Activated CD4-positive, alpha-beta memory T cell treated with anti-CD3 and anti-CD28 coated beads for 36 hours (primary cell): ENCODE data around the gene FAM3D. TPM values are rescaled to one million over a fixed set of nuclear protein-coding genes. Genes with fewer than 3 reads are reported as not detected.

Source experiments
- CTCF ChIA-PET: fragments of 350-600 bp; sonication (Branson Sonifier 250); formaldehyde crosslinking; loops from one replicate; lab custom pipeline; 2021; ENCODE audit warnings: antibody characterized with exemption, inconsistent platforms; lab: Charles Lee
- POLR2A ChIA-PET: fragments of 350-600 bp; sonication (Branson Sonifier 250); formaldehyde crosslinking; loops from one replicate; lab custom pipeline; 2021; ENCODE audit warnings: antibody characterized with exemption; lab: Charles Lee
- DNase-seq: peaks from one replicate; pipeline ENCODE4 v3.0.0-alpha.2; 2020
- H3K27ac Mint-ChIP-seq: one replicate; pipeline ENCODE4 v1.8.0; 2021; ENCODE audit warnings: mixed read lengths
- H3K27me3 Mint-ChIP-seq: one replicate; pipeline ENCODE4 v1.8.0; 2021; ENCODE audit warnings: mixed read lengths
- H3K36me3 Mint-ChIP-seq: one replicate; pipeline ENCODE4 v1.8.0; 2021; ENCODE audit warnings: mixed read lengths
- H3K4me1 Mint-ChIP-seq: one replicate; pipeline ENCODE4 v1.8.0; 2021; ENCODE audit warnings: low read depth, mixed read lengths
- H3K4me3 Mint-ChIP-seq: one replicate; pipeline ENCODE4 v1.8.0; 2021; ENCODE audit warnings: mild to moderate bottlenecking, mixed read lengths
- H3K9me3 Mint-ChIP-seq: one replicate; pipeline ENCODE4 v1.8.0; 2021; ENCODE audit warnings: mixed read lengths
- intact Hi-C: fragments of 100-400 bp; cut with micrococcal nuclease; formaldehyde crosslinking; loops from one replicate; pipeline ENCODE4 v1.15.1; 2023
- total RNA-seq, 2 experiments: library from RNA; stranded (reverse); gene quantifications; one replicate each; pipeline ENCODE4 v1.2.3, GENCODE V29; 2021

Gene FAM3D
- total RNA-seq, 2 experiments from 2014 or later: not detected

GRCh38 chr3:58630076-58630709, 36.4 kb downstream of the FAM3D start:
- peak; percentile 72 for DNase-seq
- H3K9me3 Mint-ChIP-seq: no peaks in the 10 kb centered on the region
- no peak overlapping the region for H3K27ac Mint-ChIP-seq
- CTCF ChIA-PET: interaction anchor here (0.6 to 11.9 kb wide), 32 partner anchors 9 to 1353 kb away, joined by 3 to 223 read pairs (median 4); partner anchors contain the start of genes HTD2, KCTD6 and RPP14
- intact Hi-C loops: loop anchor here (1.0 to 5.0 kb wide), 4 partner anchors 62 to 323 kb away; partner anchors contain the start of genes HTD2 and RPP14
- peaks cover 6% of the 10 kb centered on the region for H3K27me3 Mint-ChIP-seq
- no peak overlapping the region for H3K4me3 Mint-ChIP-seq
- POLR2A ChIA-PET: no interaction called here
- no peaks in the 10 kb centered on the region for H3K4me1 Mint-ChIP-seq
- H3K36me3 Mint-ChIP-seq: no peaks in the 10 kb centered on the region

- H3K36me3 Mint-ChIP-seq: no peaks in the 10 kb centered on the region
- peaks cover 6% of the 10 kb centered on the region for H3K27me3 Mint-ChIP-seq
- CTCF ChIA-PET: interaction anchor here (0.8 to 11.9 kb wide), 26 partner anchors 9 to 1352 kb away, joined by 3 to 223 read pairs (median 4); partner anchors contain the start of genes HTD2 and RPP14
- no peak for DNase-seq
- no peak overlapping the region for H3K27ac Mint-ChIP-seq
- POLR2A ChIA-PET: no interaction called here
- no peaks in the 10 kb centered on the region for H3K9me3 Mint-ChIP-seq
- H3K4me3 Mint-ChIP-seq: no peak overlapping the region
- no peaks in the 10 kb centered on the region for H3K4me1 Mint-ChIP-seq
- intact Hi-C loops: loop anchor here (1.0 to 5.0 kb wide), 4 partner anchors 61 to 323 kb away; partner anchors contain the start of genes HTD2 and RPP14
Observed at GRCh38 chr3:58629629-58630028, 36.9 kb downstream of the FAM3D start.

GRCh38 chr3:58628823-58629562, 37.6 kb downstream of the FAM3D start:
- DNase-seq: no peak
- no peaks in the 10 kb centered on the region for H3K9me3 Mint-ChIP-seq
- ChIA-PET CTCF (interaction anchor here (1.2 to 11.9 kb wide), 7 partner anchors 11 to 323 kb away, joined by 3 to 223 read pairs (median 18); partner anchors contain the start of genes HTD2 and RPP14), POLR2A (no interaction called here)
- H3K4me1 Mint-ChIP-seq: no peaks in the 10 kb centered on the region
- H3K36me3 Mint-ChIP-seq: no peaks in the 10 kb centered on the region
- intact Hi-C loops: no loop called here
- H3K4me3 Mint-ChIP-seq: no peak overlapping the region
- peaks cover 6% of the 10 kb centered on the region for H3K27me3 Mint-ChIP-seq
- no peak overlapping the region for H3K27ac Mint-ChIP-seq

GRCh38 chr3:58627941-58628340, 38.6 kb downstream of the FAM3D start:
- H3K9me3 Mint-ChIP-seq: no peaks in the 10 kb centered on the region
- H3K4me3 Mint-ChIP-seq: no peak overlapping the region
- H3K27me3 Mint-ChIP-seq: peaks cover 6% of the 10 kb centered on the region
- POLR2A ChIA-PET: no interaction called here
- intact Hi-C loops: no loop called here
- H3K4me1 Mint-ChIP-seq: no peaks in the 10 kb centered on the region
- no peak overlapping the region for H3K27ac Mint-ChIP-seq
- DNase-seq: no peak
- CTCF ChIA-PET: interaction anchor here (11.9 kb wide), 1 partner anchor 58 kb away, joined by 223 read pairs; no protein-coding TSS in a partner anchor
- H3K36me3 Mint-ChIP-seq: no peaks in the 10 kb centered on the region

- no peaks in the 10 kb centered on the region for H3K9me3 Mint-ChIP-seq
- H3K27ac Mint-ChIP-seq: no peak overlapping the region
- no peaks in the 10 kb centered on the region for H3K36me3 Mint-ChIP-seq
- DNase-seq: no peak
- intact Hi-C loops: no loop called here
- H3K27me3 Mint-ChIP-seq: peaks cover 6% of the 10 kb centered on the region
- ChIA-PET POLR2A (no interaction called here), CTCF (interaction anchor here (0.9 to 11.9 kb wide), 2 partner anchors 57 to 108 kb away, joined by 3 to 223 read pairs; no protein-coding TSS in a partner anchor)
- H3K4me3 Mint-ChIP-seq: no peak overlapping the region
- no peaks in the 10 kb centered on the region for H3K4me1 Mint-ChIP-seq
Observed at GRCh38 chr3:58627570-58627885, 39.0 kb downstream of the FAM3D start.

GRCh38 chr3:58626841-58627569, 39.6 kb downstream of the FAM3D start:
- no peak overlapping the region for H3K4me3 Mint-ChIP-seq
- H3K27me3 Mint-ChIP-seq: peaks cover 6% of the 10 kb centered on the region
- DNase-seq: no peak
- H3K36me3 Mint-ChIP-seq: no peaks in the 10 kb centered on the region
- no peak overlapping the region for H3K27ac Mint-ChIP-seq
- H3K4me1 Mint-ChIP-seq: no peaks in the 10 kb centered on the region
- intact Hi-C loops: no loop called here
- POLR2A ChIA-PET: no interaction called here
- CTCF ChIA-PET: interaction anchor here (0.9 to 11.9 kb wide), 2 partner anchors 57 to 107 kb away, joined by 3 to 223 read pairs; no protein-coding TSS in a partner anchor
- H3K9me3 Mint-ChIP-seq: no peaks in the 10 kb centered on the region

GRCh38 chr3:58625196-58625824, 41.3 kb downstream of the FAM3D start:
- Mint-ChIP-seq H3K9me3 (no peaks in the 10 kb centered on the region), H3K27ac (no peak overlapping the region), H3K36me3 (no peaks in the 10 kb centered on the region), H3K4me3 (no peak overlapping the region), H3K4me1 (no peaks in the 10 kb centered on the region), H3K27me3 (no peaks in the 10 kb centered on the region)
- POLR2A ChIA-PET: no interaction called here
- DNase-seq: no peak
- CTCF ChIA-PET: interaction anchor here (0.8 to 11.9 kb wide), 3 partner anchors 16 to 115 kb away, joined by 3 to 223 read pairs (median 3); no protein-coding TSS in a partner anchor
- intact Hi-C loops: no loop called here

GRCh38 chr3:58624550-58624949, 42.0 kb downstream of the FAM3D start:
- CTCF ChIA-PET: interaction anchor here (11.9 kb wide), 1 partner anchor 54 kb away, joined by 223 read pairs; no protein-coding TSS in a partner anchor
- intact Hi-C loops: no loop called here
- DNase-seq: no peak
- POLR2A ChIA-PET: no interaction called here
- no peaks in the 10 kb centered on the region for H3K36me3 Mint-ChIP-seq
- H3K4me3 Mint-ChIP-seq: no peak overlapping the region
- H3K27ac Mint-ChIP-seq: no peak overlapping the region
- H3K9me3 Mint-ChIP-seq: no peaks in the 10 kb centered on the region
- no peaks in the 10 kb centered on the region for H3K27me3 Mint-ChIP-seq
- H3K4me1 Mint-ChIP-seq: no peaks in the 10 kb centered on the region

GRCh38 chr3:58623961-58624360, 42.6 kb downstream of the FAM3D start:
- no peak for DNase-seq
- Mint-ChIP-seq H3K27me3 (no peaks in the 10 kb centered on the region), H3K9me3 (no peaks in the 10 kb centered on the region), H3K4me1 (no peaks in the 10 kb centered on the region), H3K4me3 (no peak overlapping the region), H3K27ac (no peak overlapping the region), H3K36me3 (no peaks in the 10 kb centered on the region)
- intact Hi-C loops: no loop called here
- ChIA-PET CTCF (no interaction called here), POLR2A (no interaction called here)

GRCh38 chr3:58623478-58623877, 43.1 kb downstream of the FAM3D start:
- no peaks in the 10 kb centered on the region for H3K27me3 Mint-ChIP-seq
- no peak overlapping the region for H3K4me3 Mint-ChIP-seq
- H3K9me3 Mint-ChIP-seq: no peaks in the 10 kb centered on the region
- no peaks in the 10 kb centered on the region for H3K4me1 Mint-ChIP-seq
- intact Hi-C loops: no loop called here
- no peaks in the 10 kb centered on the region for H3K36me3 Mint-ChIP-seq
- no peak for DNase-seq
- ChIA-PET CTCF (interaction anchor here (1.3 kb wide), 1 partner anchor 54 kb away, joined by 3 read pairs; no protein-coding TSS in a partner anchor), POLR2A (no interaction called here)
- no peak overlapping the region for H3K27ac Mint-ChIP-seq

GRCh38 chr3:58622892-58623291, 43.7 kb downstream of the FAM3D start:
- Mint-ChIP-seq H3K27ac (no peak overlapping the region), H3K27me3 (no peaks in the 10 kb centered on the region), H3K4me3 (no peak overlapping the region), H3K36me3 (no peaks in the 10 kb centered on the region), H3K9me3 (no peaks in the 10 kb centered on the region), H3K4me1 (no peaks in the 10 kb centered on the region)
- CTCF ChIA-PET: interaction anchor here (1.3 to 4.2 kb wide), 2 partner anchors 8 to 54 kb away, joined by 3 to 17 read pairs; no protein-coding TSS in a partner anchor
- POLR2A ChIA-PET: no interaction called here
- no peak for DNase-seq
- intact Hi-C loops: no loop called here
